Omental fat pad (tissue), 4 donors: ENCODE results near the gene SNX25. TPM values are rescaled to one million over a fixed set of nuclear protein-coding genes. Genes with fewer than 3 reads are reported as not detected.
"Not testable (repeated sequence)": the region's sequence is repeated elsewhere in the genome, so short reads cannot be mapped to it uniquely, and the experiment has no call there.

Source experiments
- ATAC-seq: fragments of 150-250 bp; one replicate; pipeline ENCODE4 v1.9.1; 2016; ENCODE audit warnings: mild to moderate bottlenecking, moderate library complexity; ENCODE audit not compliant: low FRiP score
- DNase-seq: peaks from one replicate; pipeline ENCODE4 v3.0.0-alpha.2; 2019; ENCODE audit warnings: low spot score
- CTCF ChIP-seq, 3 donors: fragments of 450-650 bp; IDR thresholded peaks; one replicate each; pipeline ENCODE4 v1.5.1; 2016 to 2017; ENCODE audit warnings: antibody characterized with exemption in 3 of 3, mild to moderate bottlenecking in 3 of 3, moderate library complexity in 2 of 3
- total RNA-seq, 4 donors: library from RNA; depleted of rRNA; stranded (reverse); fragments of >200 nt; gene quantifications; one replicate each; pipeline ENCODE4 v1.1.0, GENCODE V29; 2016

The SNX25 gene
- total RNA-seq, 4 donors from 2014 or later: 16.0 to 22.5 (median 21.9) TPM

GRCh38 chr4:185255868-185256267 is 46.5 kb downstream of the SNX25 start:
- no peak for ATAC-seq
- no peak for TF ChIP-seq CTCF (IDR thresholded peaks at IDR 0.05)

GRCh38 chr4:185256446-185256845 is 47.0 kb downstream of the SNX25 start:
- no peak for DNase-seq
- ATAC-seq: peak; percentile 73
- no peak for TF ChIP-seq CTCF (IDR thresholded peaks at IDR 0.05)

More at GRCh38 chr4:185255868-185256267, 46.5 kb downstream of the SNX25 start:
- no peak for DNase-seq

- no peak for TF ChIP-seq CTCF (IDR thresholded peaks at IDR 0.05)
- ATAC-seq: no peak
- DNase-seq: no peak
Measured at GRCh38 chr4:185257086-185257485, 47.7 kb downstream of the SNX25 start.

GRCh38 chr4:185257694-185258093 is 48.3 kb downstream of the SNX25 start:
- DNase-seq (no peak), ATAC-seq (no peak)
- no peak for TF ChIP-seq CTCF (IDR thresholded peaks at IDR 0.05)

- ATAC-seq, DNase-seq: not testable (repeated sequence)
Measured at GRCh38 chr4:185258741-185259140, 49.3 kb downstream of the SNX25 start.

GRCh38 chr4:185259719-185260118 is 50.3 kb downstream of the SNX25 start:
- ATAC-seq (no peak), DNase-seq (no peak)
- TF ChIP-seq CTCF (IDR thresholded peaks at IDR 0.05): no peak

- ATAC-seq: no peak
- TF ChIP-seq CTCF (IDR thresholded peaks at IDR 0.05): no peak
- DNase-seq: no peak
Measured at GRCh38 chr4:185261946-185262345, 52.5 kb downstream of the SNX25 start.

- ATAC-seq (no peak), DNase-seq (no peak)
- TF ChIP-seq CTCF (IDR thresholded peaks at IDR 0.05): no peak
Measured at GRCh38 chr4:185263419-185263818, 54.0 kb downstream of the SNX25 start.
